Mesenchymal stem cell (in vitro differentiated cells and primary cell): Measurements from ENCODE around the gene CA10.

Experiments
- DNase-seq: peaks from one replicate; pipeline ENCODE4 v3.0.0-alpha.2; 2013
- H2AFZ ChIP-seq: one replicate; pipeline ENCODE4 v1.6.1; 2013; ENCODE audit warnings: low read depth, mild to moderate bottlenecking, control low read depth, inconsistent platforms, low read length, moderate library complexity
- H2AK5ac ChIP-seq: 2 replicates; pipeline ENCODE4 v1.6.1; 2013; ENCODE audit warnings: low read length, moderate library complexity, mild to moderate bottlenecking, inconsistent platforms; ENCODE audit not compliant: severe bottlenecking
- H2BK120ac ChIP-seq: one replicate; pipeline ENCODE4 v1.6.1; 2013; ENCODE audit warnings: low read depth, mild to moderate bottlenecking, inconsistent platforms, low read length, moderate library complexity
- H2BK12ac ChIP-seq, 2 experiments: one replicate each; pipeline ENCODE4 v1.6.1; 2013; ENCODE audit warnings: inconsistent platforms in 2 of 2, low read length in 2 of 2, mild to moderate bottlenecking in 2 of 2, moderate library complexity in 2 of 2, control low read depth in 1 of 2
- H2BK15ac ChIP-seq: one replicate; pipeline ENCODE4 v1.6.1; 2013; ENCODE audit warnings: mild to moderate bottlenecking, low read depth, inconsistent platforms; ENCODE audit not compliant: poor library complexity, severe bottlenecking
- H2BK5ac ChIP-seq: 2 replicates; pipeline ENCODE4 v1.6.1; 2013; ENCODE audit warnings: low read depth, mild to moderate bottlenecking, low read length, control low read depth, inconsistent platforms; ENCODE audit not compliant: poor library complexity, severe bottlenecking
- H3K14ac ChIP-seq, 2 experiments: one replicate each; pipeline ENCODE4 v1.6.1; 2013; ENCODE audit warnings: inconsistent platforms in 2 of 2, low read length in 2 of 2, control low read depth in 1 of 2, mild to moderate bottlenecking in 1 of 2, moderate library complexity in 1 of 2
- H3K18ac ChIP-seq, 2 experiments: one replicate each; pipeline ENCODE4 v1.6.1; 2013; ENCODE audit warnings: inconsistent platforms in 2 of 2, low read length in 2 of 2, control low read depth in 1 of 2, low read depth in 1 of 2, mild to moderate bottlenecking in 1 of 2
- H3K23ac ChIP-seq, 2 experiments: one replicate each; pipeline ENCODE4 v1.6.1; 2013; ENCODE audit warnings: inconsistent platforms in 2 of 2, low read length in 2 of 2, mild to moderate bottlenecking in 2 of 2, moderate library complexity in 2 of 2, control low read depth in 1 of 2
- H3K27ac ChIP-seq: 2 replicates; pipeline ENCODE4 v1.5.1; 2013; ENCODE audit warnings: mild to moderate bottlenecking, moderate library complexity, low read length, control low read depth, inconsistent platforms; ENCODE audit not compliant: poor library complexity, severe bottlenecking
- H3K27me3 ChIP-seq, 2 experiments: 2 replicates each; pipeline versions ENCODE4 v1.6.1 to v1.7.0; 2013; ENCODE audit warnings: low read length in 2 of 2, mild to moderate bottlenecking in 2 of 2, moderate library complexity in 2 of 2, control low read depth in 1 of 2, inconsistent platforms in 1 of 2; ENCODE audit not compliant: control insufficient read depth in 1 of 2, insufficient read depth in 1 of 2
- H3K36me3 ChIP-seq, 2 experiments: 2 replicates each; pipeline versions ENCODE4 v1.6.1 to v1.7.0; 2013; ENCODE audit warnings: low read length in 2 of 2, control low read depth in 1 of 2, inconsistent platforms in 1 of 2, low read depth in 1 of 2, mild to moderate bottlenecking in 1 of 2; ENCODE audit not compliant: insufficient read depth in 2 of 2, control insufficient read depth in 1 of 2
- H3K4ac ChIP-seq, 2 experiments: one replicate each; pipeline ENCODE4 v1.6.1; 2013; ENCODE audit warnings: inconsistent platforms in 2 of 2, low read length in 2 of 2, mild to moderate bottlenecking in 2 of 2, moderate library complexity in 2 of 2, control low read depth in 1 of 2, low read depth in 1 of 2
- H3K4me1 ChIP-seq: 2 replicates; pipeline ENCODE4 v1.6.1; 2013; ENCODE audit warnings: low read depth, low read length, control low read depth; ENCODE audit not compliant: control insufficient read depth, insufficient read depth
- H3K4me2 ChIP-seq: 2 replicates; pipeline ENCODE4 v1.6.1; 2013; ENCODE audit warnings: low read length, mild to moderate bottlenecking, inconsistent platforms; ENCODE audit not compliant: poor library complexity, severe bottlenecking
- H3K4me3 ChIP-seq, 2 experiments: 2 replicates each; pipeline versions ENCODE4 v1.5.1 to v1.7.0; 2013; ENCODE audit warnings: low read length in 2 of 2, mild to moderate bottlenecking in 2 of 2, control low read depth in 1 of 2, low read depth in 1 of 2; ENCODE audit not compliant: insufficient read depth in 1 of 2
- H3K79me1 ChIP-seq: replicated peaks from 2 replicates; pipeline ENCODE4 v1.6.1; 2013; ENCODE audit warnings: mild to moderate bottlenecking, control low read depth, low read length, inconsistent platforms; ENCODE audit not compliant: poor library complexity, severe bottlenecking
- H3K9ac ChIP-seq: 2 replicates; pipeline ENCODE4 v1.7.0; 2013; ENCODE audit warnings: mild to moderate bottlenecking, low read length, moderate library complexity
- H3K9me3 ChIP-seq: 2 replicates; pipeline ENCODE4 v1.7.0; 2013; ENCODE audit warnings: mild to moderate bottlenecking, low read length; ENCODE audit not compliant: control insufficient read depth
- H4K8ac ChIP-seq: one replicate; pipeline ENCODE4 v1.6.1; 2013; ENCODE audit warnings: inconsistent platforms, mild to moderate bottlenecking, low read length, moderate library complexity
- H4K91ac ChIP-seq: one replicate; pipeline ENCODE4 v1.6.1; 2013; ENCODE audit warnings: mild to moderate bottlenecking, low read length, inconsistent platforms
- WGBS: methylation state at CpG from one replicate; pipeline ENCODE4 v1.1.7; 2013; ENCODE audit warnings: mixed read lengths; 5-methylcytosine and 5-hydroxymethylcytosine counted together

The CA10 gene

DNA sequence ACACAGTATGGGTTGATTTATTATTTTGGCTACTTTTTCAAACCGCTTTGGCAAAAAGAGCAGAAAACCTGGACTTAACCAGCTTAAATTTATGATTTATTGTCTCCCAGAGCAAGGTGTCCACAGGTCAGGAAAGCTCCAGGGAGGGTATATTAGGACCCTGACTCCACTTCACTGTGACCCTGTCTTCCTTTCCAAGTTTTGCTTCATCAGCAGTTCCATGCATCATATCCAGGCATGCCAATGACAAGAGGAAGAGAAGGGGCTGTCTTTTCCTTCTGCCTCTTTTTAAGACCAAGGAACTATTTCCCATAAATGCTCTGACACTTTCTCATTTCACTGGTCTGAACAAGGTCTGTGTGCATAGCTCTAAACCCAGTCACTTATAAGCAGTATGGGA, 316.8 kb downstream of the CA10 start:
- no peaks in the 10 kb centered on the region for H3K36me3 ChIP-seq
- no peak overlapping the region for H3K4ac ChIP-seq
- no peaks in the 10 kb centered on the region for H3K79me1 ChIP-seq
- H3K9ac ChIP-seq, result no peak overlapping the region
- no peak overlapping the region for H2BK12ac ChIP-seq
- no peaks in the 10 kb centered on the region for H3K27me3 ChIP-seq
- no peak overlapping the region for H3K4me2 ChIP-seq
- H3K4me1 ChIP-seq, result no peaks in the 10 kb centered on the region
- no peak overlapping the region for H3K14ac ChIP-seq
- no peak overlapping the region for H2BK15ac ChIP-seq
- H2BK5ac ChIP-seq, result no peak overlapping the region
- H2BK120ac ChIP-seq, result no peak overlapping the region
- H4K8ac ChIP-seq, result no peak overlapping the region
- H2AK5ac ChIP-seq, result no peak overlapping the region
- H3K23ac ChIP-seq, result no peak overlapping the region
- WGBS, result 94% methylated on average over 1 of the region's 1 CpG
- H4K91ac ChIP-seq, result no peak overlapping the region
- H3K27ac ChIP-seq, result no peak overlapping the region
- no peak overlapping the region for H3K4me3 ChIP-seq
- no peak overlapping the region for H2AFZ ChIP-seq
- no peak for DNase-seq
- no peaks in the 10 kb centered on the region for H3K9me3 ChIP-seq
- H3K18ac ChIP-seq, result no peak overlapping the region

GRCh38 chr17:51840688-51841087, 317.8 kb downstream of the CA10 start:
- Histone ChIP-seq H3K9me3 (no peaks in the 10 kb centered on the region), H2BK12ac (no peak overlapping the region), H4K8ac (no peak overlapping the region), H3K79me1 (no peaks in the 10 kb centered on the region), H3K18ac (no peak overlapping the region), H3K4me2 (no peak overlapping the region), H4K91ac (no peak overlapping the region), H3K36me3 (no peaks in the 10 kb centered on the region), H2AK5ac (no peak overlapping the region), H3K4me1 (no peaks in the 10 kb centered on the region), H3K4ac (no peak overlapping the region), H3K14ac (no peak overlapping the region), H3K23ac (no peak overlapping the region), H3K27ac (no peak overlapping the region), H2BK5ac (no peak overlapping the region), H3K27me3 (no peaks in the 10 kb centered on the region), H2BK120ac (no peak overlapping the region), H2BK15ac (no peak overlapping the region), H2AFZ (no peak overlapping the region), H3K9ac (no peak overlapping the region), H3K4me3 (no peak overlapping the region)
- DNase-seq, result no peak
- 86% methylated on average over 2 of the region's 3 CpGs for WGBS

DNA sequence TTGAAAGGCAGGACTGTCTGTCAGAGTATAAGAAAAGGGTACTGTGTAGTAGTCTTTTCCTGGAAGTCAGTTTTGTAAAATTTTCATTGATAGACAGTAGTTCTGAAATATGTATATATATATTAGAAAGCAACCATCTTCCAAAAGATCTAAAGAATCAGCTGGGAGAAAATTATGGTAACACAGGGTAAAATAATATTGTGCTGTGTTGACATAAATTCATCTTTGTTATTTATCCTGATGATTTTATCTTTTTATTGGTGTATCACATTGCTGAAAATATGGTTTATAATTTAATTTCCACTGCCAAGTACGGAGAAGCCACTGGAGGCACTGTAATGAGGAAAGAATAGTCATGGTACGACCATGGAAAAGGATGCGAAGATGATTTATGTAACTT, 324.9 kb downstream of the CA10 start:
- Histone ChIP-seq H3K9me3 (no peaks in the 10 kb centered on the region), H3K36me3 (no peaks in the 10 kb centered on the region), H3K4ac (no peak overlapping the region), H2AK5ac (no peak overlapping the region), H2AFZ (no peak overlapping the region), H4K91ac (no peak overlapping the region), H2BK15ac (no peak overlapping the region), H3K4me1 (no peaks in the 10 kb centered on the region), H3K27me3 (no peaks in the 10 kb centered on the region), H3K9ac (no peak overlapping the region), H3K18ac (no peak overlapping the region), H3K27ac (no peak overlapping the region), H3K23ac (no peak overlapping the region), H2BK120ac (no peak overlapping the region), H3K79me1 (no peaks in the 10 kb centered on the region), H4K8ac (no peak overlapping the region), H3K14ac (no peak overlapping the region), H3K4me2 (no peak overlapping the region), H3K4me3 (no peak overlapping the region), H2BK12ac (no peak overlapping the region), H2BK5ac (no peak overlapping the region)
- WGBS, result 40% methylated on average over 2 of the region's 3 CpGs
- DNase-seq, result no peak

DNA sequence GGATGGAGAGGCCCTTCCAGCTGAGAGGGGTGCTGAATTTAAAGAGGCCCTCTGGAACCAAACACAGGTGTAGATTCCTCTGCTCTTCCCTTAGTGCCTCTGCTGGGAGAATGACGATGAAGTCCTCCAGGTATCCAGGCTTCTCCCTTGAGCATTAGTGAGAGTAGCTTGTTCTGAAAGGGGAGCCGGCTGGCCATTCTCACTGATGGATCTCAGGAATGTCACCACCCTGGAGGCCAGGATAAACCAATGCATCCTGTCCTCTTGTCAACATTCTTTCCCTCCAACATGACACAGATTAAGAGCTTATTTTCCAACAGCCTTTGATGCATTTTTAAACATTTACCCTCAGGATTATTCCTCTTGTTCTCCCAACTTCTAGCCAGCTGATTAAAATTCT, 325.5 kb downstream of the CA10 start:
- Histone ChIP-seq H3K14ac (no peak overlapping the region), H3K36me3 (no peaks in the 10 kb centered on the region), H2BK5ac (no peak overlapping the region), H3K27ac (no peak overlapping the region), H3K23ac (no peak overlapping the region), H3K79me1 (no peaks in the 10 kb centered on the region), H3K27me3 (no peaks in the 10 kb centered on the region), H2AFZ (no peak overlapping the region), H4K91ac (no peak overlapping the region), H2BK12ac (no peak overlapping the region), H3K4me2 (no peak overlapping the region), H3K4me1 (no peaks in the 10 kb centered on the region), H2BK15ac (no peak overlapping the region), H3K18ac (no peak overlapping the region), H2AK5ac (no peak overlapping the region), H3K9me3 (no peaks in the 10 kb centered on the region), H3K9ac (no peak overlapping the region), H4K8ac (no peak overlapping the region), H3K4me3 (no peak overlapping the region), H2BK120ac (no peak overlapping the region), H3K4ac (no peak overlapping the region)
- DNase-seq, result no peak
- 50% methylated on average over 2 of the region's 2 CpGs for WGBS
